ENCODE data around the gene ZNF837.

- TF ChIP-seq CTCF (IDR thresholded peaks at IDR 0.05; ENCODE audit: low read depth, low read length, poor library complexity, severe bottlenecking) = no peak
- no peak for TF ChIP-seq EZH2phosphoT487 (IDR thresholded peaks at IDR 0.05; ENCODE audit: borderline replicate concordance, low read length)
Observed at GRCh38 chr19:58326501-58326913, 54.3 kb downstream of the ZNF837 start.
